ENCODE measurements around the gene LRPAP1. TPM values are rescaled to one million over a fixed set of nuclear protein-coding genes. Genes with fewer than 3 reads are reported as not detected.

Gene LRPAP1
- total and polyA plus RNA-seq, 2 donors (not counting 3 experiments of a cell fraction or from before 2014, with no cell fraction given) = 90.1 to 170 TPM

GRCh38 chr4:3467601-3468031, 64.6 kb downstream of the LRPAP1 start:
- no peak for FAIRE-seq

More at GRCh38 chr4:3467601-3468031, 64.6 kb downstream of the LRPAP1 start:
- no peak for DNase-seq (ENCODE audit: low read depth, low spot score)
- no peaks in the 10 kb centered on the region for H3K79me2 ChIP-seq (ENCODE audit: control insufficient read depth, insufficient read depth, low read length)
- H3K9me1 ChIP-seq (replicated peaks; ENCODE audit: control insufficient read depth, extremely low read depth, insufficient read depth, low read length) = no peaks in the 10 kb centered on the region
- POLR2A ChIA-PET = no interaction called here
- CTCF ChIA-PET = no interaction called here
- no peak overlapping the region for H3K4me3 ChIP-seq (replicated peaks in 1 of 3; ENCODE audit: insufficient read depth in 1 of 3, low read depth in 1 of 3, low read length in 3 of 3)
- no peak for TF ChIP-seq EZH2 (IDR thresholded peaks at IDR 0.05; ENCODE audit: borderline replicate concordance, low read depth, low read length, severe bottlenecking)
- no peak for TF ChIP-seq CTCF (IDR thresholded peaks at IDR 0.05; ENCODE audit: extremely low read depth in 1 of 2, insufficient read depth in 1 of 2, low read depth in 1 of 2, low read length in 2 of 2)
- TF ChIP-seq POLR2AphosphoS5 (IDR thresholded peaks at IDR 0.05; ENCODE audit: insufficient read depth, low read depth, low read length) = no peak
- no peak for TF ChIP-seq FOS (IDR thresholded peaks at IDR 0.05; ENCODE audit: borderline replicate concordance, insufficient read depth, low read length)
- no peak for TF ChIP-seq GATA2 (IDR thresholded peaks at IDR 0.05; ENCODE audit: insufficient read depth, insufficient read length, low read depth, low read length)
- TF ChIP-seq POLR2A (IDR thresholded peaks at IDR 0.05; ENCODE audit: low read depth, low read length) = no peak
- TF ChIP-seq MAX (IDR thresholded peaks at IDR 0.05; ENCODE audit: insufficient read depth, insufficient read length) = no peak
- no peak for TF ChIP-seq JUN (IDR thresholded peaks at IDR 0.05; ENCODE audit: borderline replicate concordance, insufficient read depth, insufficient read length, low read depth)
- TF ChIP-seq MYC (IDR thresholded peaks at IDR 0.05; ENCODE audit: low read depth, low read length) = no peak
- H4K20me1 ChIP-seq (replicated peaks; ENCODE audit: control insufficient read depth, extremely low read depth, insufficient read depth, low read length) = no peaks in the 10 kb centered on the region
- peaks cover 0 to 3% of the 10 kb centered on the region in 2 experiments for H3K27me3 ChIP-seq (ENCODE audit: control insufficient read depth in 2 of 2, insufficient read depth in 2 of 2, low read length in 2 of 2)
- no TSS peak for BruUV-seq (replicated peaks)
- dilution Hi-C loops (cut with MboI; ENCODE audit: extremely low pct_ligation_motif_present, low sequenced_read_pairs) = no loop called here
- no peak overlapping the region for H2AFZ ChIP-seq (ENCODE audit: low read depth, low read length)
- no peak overlapping the region for H3K4me2 ChIP-seq (ENCODE audit: insufficient read depth, low read length)
- intact Hi-C loops (cut with micrococcal nuclease) = no loop called here
- H3K27ac ChIP-seq (ENCODE audit: insufficient read depth, low read depth, low read length) = no peak overlapping the region
- H3K9me3 ChIP-seq (replicated peaks; ENCODE audit: control insufficient read depth, insufficient read depth, low read length) = no peaks in the 10 kb centered on the region
- H3K9ac ChIP-seq (replicated peaks; ENCODE audit: extremely low read depth, insufficient read depth, low read length) = no peak overlapping the region
- no peaks in the 10 kb centered on the region for H3K36me3 ChIP-seq (ENCODE audit: control insufficient read depth in 2 of 2, extremely low read depth in 1 of 2, insufficient read depth in 2 of 2, low read length in 2 of 2)
- no peaks in the 10 kb centered on the region for H3K4me1 ChIP-seq (ENCODE audit: control insufficient read depth, extremely low read depth, insufficient read depth, low read length)
